Hematopoietic multipotent progenitor cell treated with erythropoietin and hydrocortisone succinate and interleukin-3 and kit ligand, for 15 days (in vitro differentiated cells): ENCODE measurements around the gene SMURF2.
A peak's percentile ranks its signal among the peaks of the same experiment; 100 is the strongest.

Experiments used
- DNase-seq: peaks from one replicate; pipeline ENCODE4 v3.0.0-alpha.2; 2015; ENCODE audit warnings: low spot score

Gene SMURF2

GRCh38 chr17:64502809-64503208 is 159.3 kb downstream of the SMURF2 start:
- DNase-seq, result no peak

- no peak for DNase-seq
Measured at GRCh38 chr17:64502021-64502420, 160.1 kb downstream of the SMURF2 start.

GRCh38 chr17:64500862-64501765 is 161.0 kb downstream of the SMURF2 start:
- no peak for DNase-seq

GRCh38 chr17:64500487-64500859 is 161.6 kb downstream of the SMURF2 start:
- DNase-seq, result no peak

- DNase-seq, result no peak
Measured at GRCh38 chr17:64499805-64500486, 162.2 kb downstream of the SMURF2 start.

- no peak for DNase-seq
Measured at GRCh38 chr17:64498308-64499203, 163.6 kb downstream of the SMURF2 start.

- DNase-seq, result no peak
Measured at GRCh38 chr17:64497565-64498035, 164.5 kb downstream of the SMURF2 start.

GRCh38 chr17:64496786-64497564 is 165.1 kb downstream of the SMURF2 start, which contains the start of gene POLG2:
POLG2 (minus strand) TSS chr17:64497054; CDS start chr17:64496968, 86 bp downstream.
- DNase-seq, result peak; percentile 92

- no peak for DNase-seq
Measured at GRCh38 chr17:64496348-64496785, 165.7 kb downstream of the SMURF2 start.
